GM12872 (cell line): Measurements from ENCODE around the gene KCNG1.

Experiments
- CTCF ChIP-seq: IDR thresholded peaks from 3 replicates; pipeline ENCODE4 v1.5.1; 2011; ENCODE audit warnings: low read depth, mild to moderate bottlenecking, low read length, moderate library complexity; ENCODE audit not compliant: insufficient read depth

KCNG1 gene

GRCh38 chr20:51023617-51024155 lies 779 bp upstream of the KCNG1 start:
- no peak for TF ChIP-seq CTCF

- no peak for TF ChIP-seq CTCF
These were observed 592 bp downstream of the KCNG1 start for GRCh38 chr20:51022227-51022802.

DNA sequence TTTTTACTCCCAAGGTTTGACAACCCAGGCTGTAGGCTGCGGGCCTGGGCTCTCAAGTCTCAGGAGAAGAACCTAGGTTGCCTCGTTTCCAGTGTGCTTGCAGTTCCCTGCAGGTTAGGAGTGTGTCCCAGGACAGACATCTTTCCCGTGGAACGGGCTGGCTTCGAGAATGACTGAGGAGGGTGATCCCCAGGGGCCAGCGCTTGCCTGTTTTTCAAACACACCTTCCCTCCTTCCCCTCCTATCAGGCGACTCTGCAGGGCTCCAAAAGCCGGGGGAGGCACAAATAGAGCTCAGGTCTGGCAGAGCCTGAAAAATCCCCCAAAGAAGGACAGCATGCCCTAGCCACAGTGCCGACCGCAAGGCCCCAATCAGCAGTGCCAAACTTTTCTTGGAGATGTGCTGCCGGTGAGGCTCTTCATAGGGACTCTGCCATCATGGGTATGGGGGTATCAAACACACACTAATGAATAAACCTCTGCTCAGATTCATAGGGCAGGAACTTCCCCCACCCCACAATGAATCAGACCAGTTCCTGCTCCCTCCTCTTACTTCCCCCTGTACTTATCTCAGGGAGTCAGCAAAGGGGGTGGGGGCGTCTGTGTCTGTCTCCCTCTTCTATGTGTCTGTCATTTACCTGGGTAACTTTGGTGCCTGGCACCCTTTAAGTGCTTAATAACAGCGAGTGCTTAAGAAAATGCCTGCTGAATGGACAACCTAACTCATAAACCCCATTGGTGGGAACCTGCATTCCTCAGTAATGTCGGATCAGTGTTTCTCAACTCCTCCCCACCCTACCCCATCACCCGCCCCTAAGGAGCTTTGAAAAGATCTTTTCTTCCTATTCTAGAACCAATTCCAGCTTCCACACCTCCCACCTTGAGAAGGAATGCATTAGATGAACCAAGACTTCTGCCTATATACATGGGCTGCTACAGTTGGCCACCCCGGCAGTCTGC lies 1.6 kb downstream of the KCNG1 start:
- no peak for TF ChIP-seq CTCF

DNA sequence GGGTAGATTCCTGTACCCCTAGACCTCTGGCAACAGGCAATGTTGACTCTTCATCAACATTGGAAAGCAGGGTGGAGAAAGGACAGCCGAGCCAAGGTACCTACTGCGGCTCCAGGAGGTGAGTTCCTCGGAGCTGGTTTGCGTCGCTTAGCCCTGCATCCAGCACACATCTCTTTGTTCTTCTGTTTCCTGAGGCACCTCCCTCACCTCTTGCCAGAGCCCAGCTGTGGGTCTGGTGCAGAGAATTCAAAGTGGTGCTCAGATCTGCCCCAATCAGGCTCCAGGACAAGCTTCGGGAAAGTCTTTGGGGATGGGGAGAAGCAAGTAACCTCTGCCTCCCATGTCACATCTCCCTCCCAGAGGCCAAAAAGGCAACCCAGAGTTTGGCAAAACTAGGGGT lies 2.2 kb downstream of the KCNG1 start:
- no peak for TF ChIP-seq CTCF

GRCh38 chr20:51019656-51020592 lies 3.0 kb downstream of the KCNG1 start:
- no peak for TF ChIP-seq CTCF

DNA sequence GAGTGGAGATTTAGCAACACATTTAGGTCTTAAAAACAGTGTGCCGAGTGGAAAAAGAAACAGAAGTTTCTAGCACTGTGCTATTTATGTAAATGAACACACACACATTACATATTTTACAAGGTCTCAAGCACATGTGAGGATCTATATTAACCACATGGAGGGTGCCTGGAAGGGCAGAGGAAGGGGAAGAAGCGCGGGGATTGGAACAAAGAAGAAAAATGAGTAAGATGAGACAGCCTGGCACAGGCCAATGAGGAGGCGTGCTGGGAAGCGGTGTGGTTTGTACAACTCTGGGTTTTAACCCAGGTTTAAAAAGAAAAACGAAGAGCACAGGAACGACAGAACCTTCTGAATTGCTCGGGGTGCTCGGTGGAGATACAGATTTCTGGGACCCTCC lies 5.7 kb downstream of the KCNG1 start:
- no peak for TF ChIP-seq CTCF
